ENCODE results near the gene RUNX1. TPM values are rescaled to one million over a fixed set of nuclear protein-coding genes. Genes with fewer than 3 reads are reported as not detected.

Gene RUNX1
- total RNA-seq, 4 donors from 2014 or later, result 3.9 to 14.5 (median 5.8) TPM

- no peaks in the 10 kb centered on the region for H3K9me3 ChIP-seq
- peak overlapping the region in 1 of 2 donors; percentile 77 for H3K4me3 ChIP-seq
- H3K36me3 ChIP-seq, result no peaks in the 10 kb centered on the region
- WGBS, 2 donors (ENCODE audit: low coverage in 1 of 2), result 7% methylated on average over 5 of the region's 14 CpGs; no CpG with 5 or more reads in 1 of the 2 donors
- H3K27ac ChIP-seq, result peak overlapping the region in 2 of 4 donors; percentile 81 to 84
- H3K4me1 ChIP-seq, result peaks cover 0 to 55% (median 17%) of the 10 kb centered on the region in 3 donors
- H3K27me3 ChIP-seq, result peaks cover 82% of the 10 kb centered on the region
- no peak for ATAC-seq
- TF ChIP-seq POLR2A (IDR thresholded peaks at IDR 0.05) (no peak), POLR2AphosphoS5 (IDR thresholded peaks at IDR 0.05) (no peak)
These were observed 158.7 kb downstream of the RUNX1 start for GRCh38 chr21:34890470-34890723.

DNA sequence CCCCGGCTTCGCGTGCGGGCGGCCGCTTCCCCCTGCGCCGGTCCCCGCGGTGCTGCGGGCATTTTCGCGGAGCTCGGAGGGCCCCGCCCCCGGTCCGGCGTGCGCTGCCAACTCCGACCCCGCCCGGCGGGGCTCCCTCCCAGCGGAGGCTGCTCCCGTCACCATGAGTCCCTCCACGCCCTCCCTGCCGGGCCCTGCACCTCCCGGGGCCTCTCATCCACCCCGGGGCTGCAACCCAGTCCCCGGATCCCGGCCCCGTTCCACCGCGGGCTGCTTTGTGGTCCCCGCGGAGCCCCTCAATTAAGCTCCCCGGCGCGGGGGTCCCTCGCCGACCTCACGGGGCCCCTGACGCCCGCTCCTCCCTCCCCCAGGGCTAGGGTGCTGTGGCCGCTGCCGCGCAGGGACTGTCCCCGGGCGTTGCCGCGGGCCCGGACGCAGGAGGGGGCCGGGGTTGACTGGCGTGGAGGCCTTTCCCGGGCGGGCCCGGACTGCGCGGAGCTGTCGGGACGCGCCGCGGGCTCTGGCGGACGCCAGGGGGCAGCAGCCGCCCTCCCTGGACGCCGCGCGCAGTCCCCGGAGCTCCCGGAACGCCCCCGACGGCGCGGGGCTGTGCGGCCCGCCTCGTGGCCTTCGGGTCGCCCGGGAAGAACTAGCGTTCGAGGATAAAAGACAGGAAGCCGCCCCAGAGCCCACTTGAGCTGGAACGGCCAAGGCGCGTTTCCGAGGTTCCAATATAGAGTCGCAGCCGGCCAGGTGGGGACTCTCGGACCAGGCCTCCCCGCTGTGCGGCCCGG lies 159.2 kb downstream of the RUNX1 start:
- no CpG with 5 or more reads among the region's 98 CpGs for WGBS, 2 donors (ENCODE audit: low coverage in 1 of 2)
- H3K27me3 ChIP-seq, result peaks cover 82% of the 10 kb centered on the region
- peak in 1 of 2 donors; percentile 19 for TF ChIP-seq POLR2A (IDR thresholded peaks at IDR 0.05)
- TF ChIP-seq EP300 (IDR thresholded peaks at IDR 0.05), result no peak
- TF ChIP-seq CTCF (IDR thresholded peaks at IDR 0.05), result peak; percentile 65 to 95 (median 87)
- TF ChIP-seq POLR2AphosphoS5 (IDR thresholded peaks at IDR 0.05), result no peak
- peak overlapping the region; percentile 44 to 77 for H3K4me3 ChIP-seq
- H3K4me1 ChIP-seq, result peaks cover 0 to 55% (median 17%) of the 10 kb centered on the region in 3 donors
- peak overlapping the region; percentile 24 to 84 (median 82) for H3K27ac ChIP-seq
- H3K9me3 ChIP-seq, result no peaks in the 10 kb centered on the region
- ATAC-seq, result peak; percentile 67
- H3K36me3 ChIP-seq, result no peaks in the 10 kb centered on the region

GRCh38 chr21:34889320-34889675 lies 159.8 kb downstream of the RUNX1 start:
- Histone ChIP-seq H3K36me3 (no peaks in the 10 kb centered on the region), H3K9me3 (no peaks in the 10 kb centered on the region), H3K4me3 (peak overlapping the region; percentile 44 to 77), H3K27me3 (peaks cover 83% of the 10 kb centered on the region), H3K4me1 (peaks cover 0 to 55% (median 17%) of the 10 kb centered on the region in 3 donors), H3K27ac (peak overlapping the region; percentile 24 to 84 (median 82))
- WGBS, 2 donors (ENCODE audit: low coverage in 1 of 2), result no CpG with 5 or more reads among the region's 45 CpGs
- ATAC-seq, result no peak
- no peak for TF ChIP-seq EP300 (IDR thresholded peaks at IDR 0.05)
- TF ChIP-seq CTCF (IDR thresholded peaks at IDR 0.05), result no peak
- TF ChIP-seq POLR2A (IDR thresholded peaks at IDR 0.05), result no peak
- TF ChIP-seq POLR2AphosphoS5 (IDR thresholded peaks at IDR 0.05), result no peak

DNA sequence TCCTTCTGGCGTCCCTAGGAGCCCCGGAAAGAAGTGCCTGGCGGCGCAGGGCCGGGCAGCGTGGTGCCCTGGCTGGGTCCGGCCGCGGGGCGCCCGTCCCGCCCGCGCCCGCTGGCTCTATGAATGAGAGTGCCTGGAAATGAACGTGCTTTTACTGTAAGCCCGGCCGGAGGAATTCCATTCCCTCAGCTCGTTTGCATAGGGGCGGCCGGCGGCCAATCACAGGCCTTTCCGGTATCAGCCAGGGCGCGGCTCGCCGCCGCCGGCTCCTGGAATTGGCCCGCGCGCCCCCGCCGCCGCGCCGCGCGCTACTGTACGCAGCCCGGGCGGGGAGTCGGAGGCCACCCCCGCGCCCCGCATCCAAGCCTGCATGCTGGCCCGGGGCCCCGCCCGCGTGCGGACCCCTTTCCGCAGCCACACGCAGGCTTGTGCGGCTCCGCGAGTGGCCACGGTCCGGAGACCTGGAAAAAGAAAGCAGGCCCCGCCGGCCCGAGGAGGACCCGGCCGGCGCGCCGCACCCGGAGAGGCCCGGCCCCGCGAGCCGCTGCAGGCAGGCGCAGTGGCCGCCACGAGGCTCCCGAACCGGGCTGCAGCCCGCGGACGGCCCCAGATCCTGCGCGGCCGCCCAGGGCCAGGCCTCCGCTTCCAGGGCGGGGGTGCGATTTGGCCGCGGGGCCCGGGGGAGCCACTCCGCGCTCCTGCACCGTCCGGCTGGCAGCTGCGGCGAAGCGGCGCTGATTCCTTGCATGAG lies 160.4 kb downstream of the RUNX1 start:
- peaks cover 0 to 55% (median 17%) of the 10 kb centered on the region in 3 donors for H3K4me1 ChIP-seq
- TF ChIP-seq POLR2A (IDR thresholded peaks at IDR 0.05) (peak; percentile 86 to 87), POLR2AphosphoS5 (IDR thresholded peaks at IDR 0.05) (peak; percentile 94), CTCF (IDR thresholded peaks at IDR 0.05) (peak in 2 of 4 experiments; percentile 1 to 18), EP300 (IDR thresholded peaks at IDR 0.05) (no peak)
- H3K36me3 ChIP-seq, result no peaks in the 10 kb centered on the region
- ATAC-seq, result peak; percentile 89
- H3K27ac ChIP-seq, result peak overlapping the region; percentile 4 to 84 (median 82)
- peaks cover 83% of the 10 kb centered on the region for H3K27me3 ChIP-seq
- no peaks in the 10 kb centered on the region for H3K9me3 ChIP-seq
- WGBS, 2 donors (ENCODE audit: low coverage in 1 of 2), result 0% methylated on average over 13 to 15 of the region's 96 CpGs
- peak overlapping the region; percentile 44 to 77 for H3K4me3 ChIP-seq

- no peaks in the 10 kb centered on the region for H3K36me3 ChIP-seq
- peak; percentile 48 for ATAC-seq
- peak overlapping the region; percentile 44 to 77 for H3K4me3 ChIP-seq
- no peak for TF ChIP-seq EP300 (IDR thresholded peaks at IDR 0.05)
- TF ChIP-seq CTCF (IDR thresholded peaks at IDR 0.05), result no peak
- no peak for TF ChIP-seq POLR2A (IDR thresholded peaks at IDR 0.05)
- peak; percentile 71 for TF ChIP-seq POLR2AphosphoS5 (IDR thresholded peaks at IDR 0.05)
- peak overlapping the region; percentile 4 to 84 (median 82) for H3K27ac ChIP-seq
- peaks cover 83% of the 10 kb centered on the region for H3K27me3 ChIP-seq
- peaks cover 0 to 55% (median 17%) of the 10 kb centered on the region in 3 donors for H3K4me1 ChIP-seq
- WGBS, 2 donors (ENCODE audit: low coverage in 1 of 2), result 0 to 4% methylated on average over 15 to 19 of the region's 40 CpGs
- no peaks in the 10 kb centered on the region for H3K9me3 ChIP-seq
These were observed 161.2 kb downstream of the RUNX1 start for GRCh38 chr21:34887725-34888568.
